Right cardiac atrium (tissue), 5 donors: ENCODE measurements around the gene PDE4D. TPM values are rescaled to one million over a fixed set of nuclear protein-coding genes. Genes with fewer than 3 reads are reported as not detected.
"Not testable (repeated sequence)": the region's sequence is repeated elsewhere in the genome, so short reads cannot be mapped to it uniquely, and the experiment has no call there.

Source experiments
- ATAC-seq, 2 donors: fragments of 200-7000 bp; cut with Tn5 transposase; one replicate each; pipeline versions ENCODE4 v1.8.0 to v1.9.1; 2020; ENCODE audit warnings: moderate library complexity in 2 of 2, mild to moderate bottlenecking in 1 of 2
- DNase-seq, 3 donors: peaks; one replicate each; pipeline ENCODE4 v3.0.0-alpha.2; 2020
- H3K27ac ChIP-seq: one replicate; pipeline ENCODE4 v1.5.1; 2013; ENCODE audit warnings: mild to moderate bottlenecking, low read length, control low read depth, moderate library complexity
- H3K27me3 ChIP-seq: one replicate; pipeline ENCODE4 v1.6.1; 2013; ENCODE audit not compliant: control insufficient read depth, insufficient read depth
- H3K4me1 ChIP-seq: one replicate; pipeline ENCODE4 v1.6.1; 2013; ENCODE audit warnings: low read length; ENCODE audit not compliant: control insufficient read depth, insufficient read depth
- H3K4me3 ChIP-seq: one replicate; pipeline ENCODE4 v1.5.1; 2013; ENCODE audit warnings: low read length, control low read depth
- H3K9me3 ChIP-seq: one replicate; pipeline ENCODE4 v1.6.1; 2013; ENCODE audit warnings: low read length; ENCODE audit not compliant: control insufficient read depth
- WGBS: extraction: QIAGEN DNeasy Blood & Tissue Kit; methylation state at CpG from one replicate; pipeline ENCODE4 v1.1.7; 2013; 5-methylcytosine and 5-hydroxymethylcytosine counted together
- intact Hi-C, 4 donors: fragments of 100-400 bp; cut with DNase I; formaldehyde crosslinking; loops; one replicate each; pipeline versions ENCODE4 v1.11.0 to v1.14.0; 2022 to 2023
- polyA plus RNA-seq: library from polyadenylated mRNA; stranded (reverse); fragments of 200-250 nt; gene quantifications from one replicate; pipeline ENCODE4 v1.2.3, GENCODE V29; 2013
- total RNA-seq, 4 donors: library from RNA; stranded (reverse); fragmentation: NEBNext Ultra II Directional; extraction: Animal tissue kit (Norgen Biotek cat#: 25700); gene quantifications; one replicate each; pipeline ENCODE4 v1.2.1, GENCODE V29; 2021
- donor health status: healthy with polysubstance abuse.
- donor health status: DM: no; HTN: yes; CAD: no.
- donor health status: DM: no; HTN: no; CAD: no.
- donor health status: DM: no; HTN: yes; CAD: no; lungs with severe emphysema.
- donor health status: DM: yes; HTN: yes; CAD: no.

PDE4D gene
- total and polyA plus RNA-seq, 5 donors, result 13.2 to 104 (median 38.8) TPM

DNA sequence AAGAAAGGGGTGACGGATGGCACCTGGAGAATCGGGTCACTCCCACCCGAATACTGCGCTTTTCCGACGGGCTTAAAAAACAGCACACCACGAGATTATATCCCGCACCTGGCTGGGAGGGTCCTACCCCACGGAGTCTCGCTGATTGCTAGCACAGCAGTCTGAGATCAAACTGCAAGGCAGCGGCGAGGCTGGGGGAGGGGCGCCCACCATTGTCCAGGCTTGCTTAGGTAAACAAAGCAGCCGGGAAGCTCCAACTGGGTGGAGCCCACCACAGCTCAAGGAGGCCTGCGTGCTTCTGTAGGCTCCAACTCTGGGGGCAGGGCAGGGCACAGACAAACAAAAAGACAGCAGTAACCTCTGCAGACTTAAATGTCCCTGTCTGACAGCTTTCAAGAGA lies 498.6 kb downstream of the PDE4D start:
- not testable (repeated sequence) for H3K27ac ChIP-seq, H3K4me3 ChIP-seq, H3K27me3 ChIP-seq, H3K4me1 ChIP-seq, ATAC-seq, DNase-seq, H3K9me3 ChIP-seq
- intact Hi-C loops, result loop anchor here (5.0 kb wide), 4 partner anchors 102 to 412 kb away; no protein-coding TSS in a partner anchor
- WGBS, result 74% methylated on average over 12 of the region's 15 CpGs

DNA sequence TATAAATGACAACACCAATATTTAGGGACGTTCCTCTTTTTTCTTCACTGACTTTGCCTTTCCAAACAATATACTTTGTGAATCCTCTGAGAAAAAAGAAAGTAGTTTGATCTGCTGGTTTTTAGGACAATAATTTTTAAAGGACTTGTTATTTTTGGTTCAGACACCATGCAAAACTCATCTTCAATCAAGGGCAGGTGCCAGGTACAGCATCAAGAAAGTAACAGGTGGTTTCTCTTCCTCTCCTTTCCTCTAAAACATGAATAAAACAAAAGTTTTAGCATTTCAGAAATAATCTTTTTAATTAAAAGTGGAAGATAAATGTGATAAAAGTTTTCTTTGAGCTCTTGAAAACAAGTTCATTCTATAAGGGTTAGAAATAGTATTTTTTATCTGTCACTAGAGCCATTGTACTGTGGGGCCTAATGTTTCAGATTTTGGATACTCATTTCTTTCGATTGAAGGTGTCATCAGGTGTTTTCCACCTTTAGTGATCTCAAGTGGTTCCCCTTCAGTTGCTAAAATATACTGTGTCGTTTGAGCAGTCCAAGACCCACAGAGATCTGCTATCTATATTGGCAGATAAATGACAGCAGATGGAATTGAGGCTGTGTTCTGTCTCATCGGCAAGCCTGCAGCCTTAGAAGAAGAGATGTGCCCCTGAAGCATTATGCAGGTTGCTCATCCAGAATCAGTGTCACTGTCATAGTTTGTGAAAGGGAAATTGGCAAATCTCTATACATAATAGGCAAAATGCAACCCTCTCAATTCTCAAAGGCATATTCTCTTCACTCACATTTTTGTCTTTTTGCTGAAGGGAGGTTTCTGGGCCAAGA lies 499.7 kb downstream of the PDE4D start:
- intact Hi-C loops, result loop anchor here (5.0 kb wide), 4 partner anchors 103 to 413 kb away; no protein-coding TSS in a partner anchor
- no peak overlapping the region for H3K4me3 ChIP-seq
- no peak overlapping the region for H3K27ac ChIP-seq
- no peaks in the 10 kb centered on the region for H3K4me1 ChIP-seq
- 57% methylated on average over 4 of the region's 4 CpGs for WGBS
- no peak for ATAC-seq
- H3K9me3 ChIP-seq, result no peaks in the 10 kb centered on the region
- no peaks in the 10 kb centered on the region for H3K27me3 ChIP-seq
- DNase-seq, result no peak

DNA sequence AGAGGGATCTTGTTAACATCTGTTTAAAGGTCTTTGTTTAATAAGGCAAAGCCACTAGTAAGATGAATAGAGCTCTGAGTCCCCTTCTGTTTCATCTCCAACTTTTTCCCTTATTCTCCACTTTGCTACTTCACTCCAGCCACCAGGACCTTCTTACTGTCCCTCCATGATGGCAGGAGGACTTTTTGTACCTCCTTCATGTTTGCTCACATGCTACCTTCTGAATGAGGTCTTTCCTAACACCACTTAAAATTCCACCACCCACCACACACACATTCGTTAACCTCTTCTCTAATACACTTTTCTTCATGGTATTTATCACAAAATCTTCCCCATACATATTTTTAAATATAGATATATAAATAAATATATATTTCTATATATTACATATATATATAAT lies 501.9 kb downstream of the PDE4D start:
- intact Hi-C loops, result loop anchor here (5.0 kb wide), 4 partner anchors 106 to 416 kb away; no protein-coding TSS in a partner anchor
- no peak overlapping the region for H3K27ac ChIP-seq
- DNase-seq, result no peak

DNA sequence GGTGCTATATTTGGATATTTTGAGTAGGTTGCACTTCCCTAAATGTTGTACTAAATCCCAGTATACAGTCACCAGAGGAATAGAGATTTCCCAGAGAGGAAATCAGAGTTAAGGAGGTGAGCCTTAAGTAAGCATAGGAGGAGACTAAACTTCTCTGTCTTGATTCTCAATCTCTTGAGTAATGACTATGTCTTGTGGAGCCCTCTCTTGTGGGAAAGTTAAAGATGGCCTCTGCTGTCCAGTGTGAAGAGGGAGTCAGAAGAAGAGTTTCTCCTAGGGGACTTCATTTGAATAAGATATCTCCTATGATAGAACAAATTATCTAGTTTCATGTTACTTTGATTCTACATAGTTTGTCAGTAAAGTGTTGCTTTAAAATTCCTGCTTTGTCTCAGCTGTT lies 502.5 kb downstream of the PDE4D start:
- Histone ChIP-seq H3K27me3 (no peaks in the 10 kb centered on the region), H3K4me3 (no peak overlapping the region), H3K27ac (no peak overlapping the region), H3K9me3 (no peaks in the 10 kb centered on the region), H3K4me1 (no peaks in the 10 kb centered on the region)
- DNase-seq, result no peak
- intact Hi-C loops, result loop anchor here (5.0 kb wide), 4 partner anchors 106 to 416 kb away; no protein-coding TSS in a partner anchor
- ATAC-seq, result no peak

More for the DNA sequence above, 501.9 kb downstream of the PDE4D start:
- ATAC-seq, result no peak
- no peaks in the 10 kb centered on the region for H3K9me3 ChIP-seq
- H3K27me3 ChIP-seq, result no peaks in the 10 kb centered on the region
- 65% methylated on average over 1 of the region's 1 CpG for WGBS
- no peak overlapping the region for H3K4me3 ChIP-seq
- H3K4me1 ChIP-seq, result no peaks in the 10 kb centered on the region

DNA sequence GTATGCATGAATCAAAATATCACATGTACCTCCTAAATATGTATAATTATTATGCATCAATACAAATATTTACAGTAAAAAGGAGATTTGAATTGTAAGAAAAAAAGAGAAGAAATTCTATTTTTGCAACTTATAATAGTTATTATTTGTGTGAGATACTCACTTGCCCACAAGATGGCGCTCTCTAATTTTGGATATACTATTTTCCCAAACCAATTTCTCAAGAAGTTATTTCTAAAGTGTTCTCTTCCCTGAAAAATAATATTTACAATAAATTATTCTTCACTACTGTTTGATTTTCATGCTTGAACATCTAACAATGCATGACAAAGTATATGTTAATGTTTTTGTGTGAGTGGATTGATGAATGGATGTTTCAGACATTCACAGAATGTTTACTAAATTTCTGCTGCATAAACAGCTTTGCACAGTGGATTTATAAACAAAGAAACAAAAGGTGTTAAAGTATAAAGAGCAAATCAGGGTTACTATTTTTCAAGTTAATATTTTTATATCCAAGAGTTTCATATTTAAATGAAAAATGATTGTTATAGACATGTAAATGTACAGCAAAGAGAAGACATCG lies 503.4 kb downstream of the PDE4D start:
- no peaks in the 10 kb centered on the region for H3K27me3 ChIP-seq
- 50% methylated on average over 2 of the region's 2 CpGs for WGBS
- no peak for DNase-seq
- no peaks in the 10 kb centered on the region for H3K4me1 ChIP-seq
- no peak for ATAC-seq
- H3K9me3 ChIP-seq, result no peaks in the 10 kb centered on the region
- no peak overlapping the region for H3K4me3 ChIP-seq
- intact Hi-C loops, result loop anchor here (5.0 kb wide), 4 partner anchors 107 to 417 kb away; no protein-coding TSS in a partner anchor
- no peak overlapping the region for H3K27ac ChIP-seq

DNA sequence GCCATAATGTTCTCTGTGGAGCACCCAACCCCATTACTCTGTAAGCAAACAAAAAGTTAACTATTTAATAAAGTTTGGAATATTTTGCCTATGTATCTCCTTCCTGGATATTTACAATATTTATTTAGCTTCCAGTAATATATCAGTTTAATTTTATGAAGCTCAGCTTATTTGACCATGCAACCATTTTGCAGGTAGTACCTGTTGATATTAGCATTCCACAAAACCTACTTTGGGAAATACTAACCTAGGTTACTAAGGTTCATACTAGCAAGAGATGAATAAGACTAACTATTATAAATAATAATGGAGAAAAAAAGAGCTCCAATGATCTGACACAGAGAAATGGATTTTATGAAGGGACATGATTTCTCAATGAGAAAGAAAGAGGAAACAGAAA lies 506.4 kb downstream of the PDE4D start:
- intact Hi-C loops, result loop anchor here in 2 of 4 donors (5.0 kb wide), 1 partner anchor 410 kb away; no protein-coding TSS in a partner anchor

DNA sequence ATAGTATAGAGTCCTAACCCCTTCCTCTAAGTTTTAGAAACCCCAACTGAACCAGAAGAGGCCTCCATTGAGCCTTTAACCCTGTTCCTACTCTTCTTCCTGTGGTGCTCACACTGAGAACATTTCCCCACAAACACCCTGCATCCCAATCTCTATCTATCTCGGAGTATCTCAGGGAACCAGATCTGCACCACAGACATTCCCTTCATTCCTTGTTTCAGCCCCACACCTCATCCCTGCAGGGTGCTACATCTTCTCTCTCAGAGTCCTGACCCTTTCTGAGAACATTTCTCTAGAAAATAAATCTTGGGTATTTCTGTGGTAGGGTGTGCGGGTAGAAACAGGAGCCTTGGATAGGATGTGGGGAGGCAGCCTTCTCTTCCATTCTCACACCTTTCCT lies 507.8 kb downstream of the PDE4D start:
- H3K4me1 ChIP-seq, result no peaks in the 10 kb centered on the region
- no peak for ATAC-seq
- DNase-seq, result no peak
- WGBS, result 93% methylated on average over 2 of the region's 2 CpGs
- intact Hi-C loops, result loop anchor here in 2 of 4 donors (5.0 kb wide), 1 partner anchor 412 kb away; no protein-coding TSS in a partner anchor
- H3K27me3 ChIP-seq, result no peaks in the 10 kb centered on the region
- H3K4me3 ChIP-seq, result no peak overlapping the region
- H3K9me3 ChIP-seq, result no peaks in the 10 kb centered on the region
- H3K27ac ChIP-seq, result no peak overlapping the region

More for the DNA sequence above, 506.4 kb downstream of the PDE4D start:
- H3K9me3 ChIP-seq, result no peaks in the 10 kb centered on the region
- no peak for ATAC-seq
- no peaks in the 10 kb centered on the region for H3K4me1 ChIP-seq
- H3K4me3 ChIP-seq, result no peak overlapping the region
- DNase-seq, result no peak
- H3K27me3 ChIP-seq, result no peaks in the 10 kb centered on the region
- H3K27ac ChIP-seq, result no peak overlapping the region

DNA sequence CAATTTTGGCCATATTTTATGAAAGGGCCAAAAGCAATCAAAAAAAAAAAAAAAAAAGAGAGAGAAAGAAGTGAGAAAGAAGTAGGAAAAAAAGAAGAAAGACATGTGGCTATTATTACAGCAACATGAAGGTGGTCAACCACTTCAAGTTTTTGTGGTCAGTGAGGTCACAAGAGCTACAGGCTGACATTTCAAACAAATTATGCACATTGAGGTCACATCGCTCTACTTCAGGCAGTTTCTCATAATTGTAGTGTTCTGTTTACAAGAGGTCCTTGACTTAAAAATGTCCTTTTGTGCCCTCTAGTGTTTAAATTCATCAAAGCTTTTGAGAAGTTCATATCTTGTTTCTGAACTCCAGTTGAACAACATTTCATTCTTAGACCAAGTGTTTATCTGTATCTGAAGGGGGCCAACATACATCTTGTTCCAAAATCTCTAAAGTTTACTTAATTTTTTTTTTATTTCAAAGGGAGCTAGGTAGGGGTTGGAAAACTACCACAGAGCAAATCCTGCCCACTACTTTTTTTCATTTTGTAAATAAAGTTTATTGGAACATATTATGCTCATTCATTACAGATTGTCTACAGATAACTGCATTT lies 513.1 kb downstream of the PDE4D start:
- no peak overlapping the region for H3K27ac ChIP-seq
- DNase-seq, result no peak
- 23% methylated on average over 1 of the region's 1 CpG for WGBS
- ATAC-seq, result peak; percentile 40 to 76
- intact Hi-C loops, result loop anchor here in 1 of 4 donors (5.0 kb wide), 1 partner anchor 193 kb away; no protein-coding TSS in a partner anchor
- H3K4me3 ChIP-seq, result no peak overlapping the region
- no peaks in the 10 kb centered on the region for H3K27me3 ChIP-seq
- no peaks in the 10 kb centered on the region for H3K4me1 ChIP-seq
- no peaks in the 10 kb centered on the region for H3K9me3 ChIP-seq

DNA sequence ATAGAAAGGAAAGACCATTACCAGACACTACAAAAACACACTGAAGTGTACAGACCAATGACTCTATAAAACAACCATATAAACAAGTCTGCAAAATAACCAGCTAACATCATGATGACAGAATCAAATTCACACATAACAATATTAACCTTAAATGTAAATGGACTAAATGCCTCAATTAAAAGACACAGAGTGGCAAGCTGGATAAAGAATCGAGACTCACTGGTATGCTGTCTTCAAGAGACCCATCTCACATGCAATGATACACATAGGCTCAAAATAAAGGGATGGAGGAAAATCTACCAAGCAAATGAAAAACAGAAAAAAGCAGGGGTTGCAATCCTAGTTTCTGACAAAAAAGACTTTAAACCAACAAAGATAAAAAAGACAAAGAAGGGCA lies 519.5 kb downstream of the PDE4D start:
- not testable (repeated sequence) for H3K27ac ChIP-seq, H3K9me3 ChIP-seq, H3K4me1 ChIP-seq, H3K27me3 ChIP-seq, ATAC-seq, H3K4me3 ChIP-seq, DNase-seq
- 97% methylated on average over 1 of the region's 1 CpG for WGBS
- intact Hi-C loops, result loop anchor here in 1 of 4 donors (10.0 kb wide), 1 partner anchor 489 kb away; no protein-coding TSS in a partner anchor

DNA sequence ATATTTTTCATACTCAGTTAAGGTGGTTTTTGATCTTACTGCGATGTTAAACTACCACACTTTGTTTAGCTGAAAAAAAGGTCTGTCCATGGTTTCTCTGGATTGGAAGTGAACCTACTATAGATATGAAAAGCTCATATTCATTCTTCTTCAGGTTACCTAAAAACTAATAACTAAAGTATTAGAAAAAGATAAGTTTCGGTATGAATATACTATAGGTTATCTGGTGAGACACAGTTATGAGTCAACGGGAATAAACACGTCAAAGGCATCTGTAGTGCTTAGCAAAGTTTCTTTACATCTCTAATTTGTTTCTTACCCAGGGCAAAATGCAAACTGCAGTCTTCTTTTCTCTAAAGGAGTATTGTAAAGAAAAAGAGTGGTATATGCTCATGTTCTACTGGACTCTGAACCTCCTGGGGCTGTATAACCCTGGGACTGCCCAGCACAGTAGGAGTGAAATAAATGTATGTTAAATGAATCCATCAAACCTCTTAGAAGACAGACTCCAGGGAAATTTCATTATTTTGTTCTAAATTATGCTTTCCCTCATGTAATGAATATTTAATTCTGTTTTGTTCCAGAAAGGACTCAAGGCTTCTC lies 521.9 kb downstream of the PDE4D start:
- Histone ChIP-seq H3K4me3 (no peak overlapping the region), H3K27me3 (no peaks in the 10 kb centered on the region), H3K4me1 (no peaks in the 10 kb centered on the region), H3K27ac (no peak overlapping the region), H3K9me3 (no peaks in the 10 kb centered on the region)
- intact Hi-C loops, result loop anchor here in 1 of 4 donors (10.0 kb wide), 1 partner anchor 487 kb away; no protein-coding TSS in a partner anchor
- no peak for ATAC-seq
- WGBS, result 73% methylated on average over 4 of the region's 4 CpGs
- DNase-seq, result no peak
